ENCODE results near the gene DGKQ. TPM values are rescaled to one million over a fixed set of nuclear protein-coding genes. Genes with fewer than 3 reads are reported as not detected.

The DGKQ gene
- total and polyA plus RNA-seq, 3 donors from 2014 or later = 10.8 to 22.7 (median 20.7) TPM

DNA sequence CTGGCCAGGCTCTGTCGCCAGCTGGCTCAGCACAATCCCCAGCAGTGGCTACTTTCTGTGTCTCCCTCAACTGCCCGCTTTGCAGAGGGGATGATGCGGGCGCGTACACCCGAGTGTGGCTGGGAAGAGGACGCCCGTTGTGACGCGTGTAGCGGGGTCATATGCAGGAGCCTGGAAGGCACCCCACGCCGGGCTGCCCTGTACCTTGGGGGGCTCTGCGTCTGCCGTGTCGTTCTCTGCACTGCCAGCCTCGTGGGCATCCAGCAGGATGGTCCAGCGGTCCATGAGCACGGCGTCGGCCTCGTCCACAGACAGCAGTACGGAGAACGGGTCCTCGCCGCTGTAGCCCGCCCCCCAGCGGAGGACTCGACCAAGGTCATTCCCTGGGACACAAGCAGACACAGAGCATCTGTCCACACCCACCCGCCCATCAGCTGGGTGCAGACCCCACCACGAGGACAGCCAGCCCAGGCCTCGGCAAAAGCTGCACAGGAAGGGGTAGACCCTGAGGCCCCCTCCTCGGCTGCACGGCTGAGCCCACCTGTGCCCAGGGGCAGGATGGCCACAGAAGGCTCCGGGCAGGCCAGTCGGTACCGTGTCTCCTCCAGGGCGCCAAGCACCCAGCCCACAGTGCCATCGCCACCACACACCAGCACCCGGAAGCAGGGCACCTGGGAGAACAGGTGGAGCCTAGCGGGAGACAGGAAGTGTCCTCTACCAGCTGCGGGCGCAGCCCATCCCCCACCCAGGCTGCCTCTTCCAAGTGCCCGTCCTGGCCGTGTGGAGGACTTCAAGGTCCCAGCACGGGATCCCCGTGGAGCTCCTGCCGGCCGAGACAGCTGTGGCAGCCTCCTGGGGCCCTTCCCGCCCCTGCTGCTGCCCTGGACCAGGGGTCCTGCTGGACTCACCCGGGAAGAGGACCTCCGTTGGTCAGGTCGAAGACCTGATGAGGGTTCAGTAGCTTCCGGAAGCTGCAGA is 10.8 kb downstream of the DGKQ start:
- WGBS, 2 donors = 93 to 94% methylated on average over 19 to 50 of the region's 54 CpGs
- Histone ChIP-seq H3K4me3 (no peak overlapping the region), H3K4me1 (no peaks in the 10 kb centered on the region), H3K9me3 (no peaks in the 10 kb centered on the region), H3K27me3 (no peaks in the 10 kb centered on the region), H3K27ac (no peak overlapping the region), H3K36me3 (ENCODE audit: low read depth, missing control alignments) (no peaks in the 10 kb centered on the region)
- intact Hi-C loops (cut with DNase I; ENCODE audit: low total_unique reads) = no loop called here
- TF ChIP-seq, protein P1, sequence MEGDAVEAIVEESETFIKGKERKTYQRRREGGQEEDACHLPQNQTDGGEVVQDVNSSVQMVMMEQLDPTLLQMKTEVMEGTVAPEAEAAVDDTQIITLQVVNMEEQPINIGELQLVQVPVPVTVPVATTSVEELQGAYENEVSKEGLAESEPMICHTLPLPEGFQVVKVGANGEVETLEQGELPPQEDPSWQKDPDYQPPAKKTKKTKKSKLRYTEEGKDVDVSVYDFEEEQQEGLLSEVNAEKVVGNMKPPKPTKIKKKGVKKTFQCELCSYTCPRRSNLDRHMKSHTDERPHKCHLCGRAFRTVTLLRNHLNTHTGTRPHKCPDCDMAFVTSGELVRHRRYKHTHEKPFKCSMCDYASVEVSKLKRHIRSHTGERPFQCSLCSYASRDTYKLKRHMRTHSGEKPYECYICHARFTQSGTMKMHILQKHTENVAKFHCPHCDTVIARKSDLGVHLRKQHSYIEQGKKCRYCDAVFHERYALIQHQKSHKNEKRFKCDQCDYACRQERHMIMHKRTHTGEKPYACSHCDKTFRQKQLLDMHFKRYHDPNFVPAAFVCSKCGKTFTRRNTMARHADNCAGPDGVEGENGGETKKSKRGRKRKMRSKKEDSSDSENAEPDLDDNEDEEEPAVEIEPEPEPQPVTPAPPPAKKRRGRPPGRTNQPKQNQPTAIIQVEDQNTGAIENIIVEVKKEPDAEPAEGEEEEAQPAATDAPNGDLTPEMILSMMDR (IDR thresholded peaks at IDR 0.05) = no peak
- TF ChIP-seq POLR2A (IDR thresholded peaks at IDR 0.05) = no peak
- no peak for DNase-seq

DNA sequence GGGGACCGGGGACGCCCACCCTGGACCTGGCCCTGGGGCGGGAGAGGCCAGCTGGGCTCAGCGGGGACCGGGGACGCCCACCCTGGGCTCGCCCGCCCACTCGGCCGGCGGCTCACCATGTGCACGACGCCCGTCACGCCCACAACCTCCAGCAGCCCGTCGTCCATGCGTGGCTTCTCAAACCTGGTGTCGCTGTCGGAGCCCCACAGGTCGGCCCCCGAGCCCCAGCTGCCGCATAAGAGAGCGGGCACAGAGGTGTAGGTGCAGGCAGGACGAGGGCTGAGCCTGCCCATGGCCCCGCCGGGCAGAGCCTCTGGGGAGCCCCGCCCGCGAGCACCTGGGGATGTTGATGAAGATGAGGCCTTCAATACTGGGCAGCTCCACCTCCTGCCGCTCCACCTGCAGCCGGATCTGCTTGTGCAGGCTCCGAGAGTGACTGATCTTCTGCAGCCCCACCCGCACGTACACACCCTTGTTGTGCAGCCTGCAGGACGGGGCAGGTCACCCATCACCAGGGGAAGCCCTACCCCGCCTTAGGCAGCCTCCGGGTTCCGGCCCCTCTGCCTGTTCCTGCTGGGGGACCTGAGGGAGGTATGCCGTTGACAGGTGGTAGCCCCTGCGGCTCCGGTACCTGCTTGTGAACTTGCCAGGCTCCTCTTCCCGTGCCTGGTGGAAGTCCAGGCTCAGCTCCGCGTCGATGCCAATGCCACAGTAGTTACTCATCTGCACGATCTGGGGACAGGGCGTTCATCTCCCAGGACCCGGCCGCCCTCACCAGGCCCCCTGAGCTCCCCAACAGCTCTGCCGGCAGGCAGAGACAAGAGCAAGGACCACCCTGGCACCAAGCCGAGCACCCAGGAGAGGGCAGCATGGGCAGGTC is 11.8 kb downstream of the DGKQ start:
- Histone ChIP-seq H3K27me3 (no peaks in the 10 kb centered on the region), H3K36me3 (ENCODE audit: low read depth, missing control alignments) (no peaks in the 10 kb centered on the region), H3K9me3 (no peaks in the 10 kb centered on the region), H3K4me3 (no peak overlapping the region), H3K27ac (no peak overlapping the region), H3K4me1 (no peaks in the 10 kb centered on the region)
- no peak for DNase-seq
- intact Hi-C loops (cut with DNase I; ENCODE audit: low total_unique reads) = no loop called here
- WGBS, 2 donors = 93 to 98% methylated on average over 10 to 40 of the region's 52 CpGs
- TF ChIP-seq, protein P1 (IDR thresholded peaks at IDR 0.05) = no peak
- TF ChIP-seq POLR2A (IDR thresholded peaks at IDR 0.05) = no peak

DNA sequence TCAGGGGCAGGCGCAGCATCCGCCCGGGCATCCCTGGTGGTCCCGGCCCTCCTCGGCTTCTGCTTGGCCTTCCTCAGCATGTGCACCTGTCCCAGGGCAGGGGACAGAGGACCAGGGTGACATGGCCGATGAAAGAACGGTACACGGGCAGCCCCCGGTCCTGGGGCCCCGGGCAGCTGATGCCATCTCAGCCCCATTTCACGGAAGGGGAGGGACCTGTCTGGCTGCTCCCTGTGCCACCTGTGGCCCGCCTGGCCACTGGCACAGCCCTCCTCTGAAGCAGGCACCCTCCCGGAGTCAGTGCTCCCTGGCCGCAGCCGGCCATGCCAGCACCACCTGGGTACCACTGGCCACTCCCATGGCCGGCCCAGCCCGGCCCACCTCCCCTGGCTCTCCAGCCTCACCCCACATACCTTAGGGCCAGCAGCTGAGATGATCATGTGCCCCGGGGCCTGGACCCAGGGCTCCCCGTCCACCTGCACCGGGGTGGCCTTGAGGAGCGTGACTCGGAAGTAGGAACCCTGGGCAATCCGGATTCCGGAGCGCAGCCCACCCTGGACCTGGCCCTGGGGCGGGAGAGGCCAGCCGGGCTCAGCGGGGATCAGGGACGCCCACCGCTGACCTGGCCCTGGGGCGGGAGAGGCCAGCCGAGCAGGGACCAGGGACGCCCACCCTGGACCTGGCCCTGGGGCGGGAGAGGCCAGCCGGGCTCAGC is 12.6 kb downstream of the DGKQ start:
- no peak overlapping the region for H3K4me3 ChIP-seq
- 82 to 96% methylated on average over 6 to 33 of the region's 35 CpGs for WGBS, 2 donors
- no peaks in the 10 kb centered on the region for H3K4me1 ChIP-seq
- no peaks in the 10 kb centered on the region for H3K27me3 ChIP-seq
- H3K27ac ChIP-seq = no peak overlapping the region
- DNase-seq = no peak
- no peaks in the 10 kb centered on the region for H3K9me3 ChIP-seq
- intact Hi-C loops (cut with DNase I; ENCODE audit: low total_unique reads) = no loop called here
- TF ChIP-seq POLR2A (IDR thresholded peaks at IDR 0.05) = no peak
- TF ChIP-seq, protein P1 (IDR thresholded peaks at IDR 0.05) = no peak
- no peaks in the 10 kb centered on the region for H3K36me3 ChIP-seq (ENCODE audit: low read depth, missing control alignments)

DNA sequence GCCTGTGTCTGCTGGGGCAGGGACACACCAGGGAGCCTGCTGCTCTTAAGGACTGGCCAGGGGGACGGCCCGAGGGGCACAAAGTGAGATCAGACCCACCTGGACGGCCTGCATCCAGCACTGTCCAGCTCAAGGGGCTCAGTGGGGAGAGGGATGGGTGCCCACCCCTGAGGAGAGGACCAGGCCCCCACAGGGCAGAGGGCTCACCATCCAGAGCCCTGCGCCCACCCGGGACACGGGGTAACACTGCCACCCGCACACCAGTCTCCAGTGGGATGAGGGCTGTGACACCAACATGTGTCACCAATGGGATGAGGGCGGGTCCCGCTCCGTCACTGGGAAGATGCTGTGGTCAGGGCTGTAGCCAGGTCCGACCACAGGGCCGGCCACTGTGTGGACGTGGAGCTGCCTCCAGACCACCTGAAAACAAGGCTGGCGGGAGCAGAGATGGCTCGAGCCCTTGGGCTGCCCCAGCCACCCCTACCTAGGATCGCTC is 13.2 kb downstream of the DGKQ start:
- H3K4me3 ChIP-seq = no peak overlapping the region
- no peaks in the 10 kb centered on the region for H3K9me3 ChIP-seq
- no peak overlapping the region for H3K27ac ChIP-seq
- DNase-seq = no peak
- TF ChIP-seq, protein P1 (IDR thresholded peaks at IDR 0.05) = no peak
- H3K36me3 ChIP-seq (ENCODE audit: low read depth, missing control alignments) = no peaks in the 10 kb centered on the region
- no peaks in the 10 kb centered on the region for H3K27me3 ChIP-seq
- intact Hi-C loops (cut with DNase I; ENCODE audit: low total_unique reads) = no loop called here
- no peaks in the 10 kb centered on the region for H3K4me1 ChIP-seq
- 95 to 100% methylated on average over 1 to 16 of the region's 16 CpGs for WGBS, 2 donors
